IMR-90 (cell line): Measurements from ENCODE around the gene BAMBI. TPM values are rescaled to one million over a fixed set of nuclear protein-coding genes. Genes with fewer than 3 reads are reported as not detected.

ENCODE experiments used
- ATAC-seq: fragments of 200-7000 bp; cut with Tn5 transposase; 2 replicates; pipeline ENCODE4 v1.9.1; 2020; ENCODE audit warnings: low read depth, mild to moderate bottlenecking, moderate library complexity
- BruUV-seq: library from RNA; stranded (reverse); fragments of 400-500 nt; replicated peaks from 2 replicates; lab custom pipeline; 2021; lab: Mats Ljungman, UMichigan
- CTCF ChIA-PET: fragments of 300-600 bp; formaldehyde crosslinking; extraction: SDS; loops from one replicate; lab custom pipeline; 2021; ENCODE audit warnings: antibody characterized with exemption; lab: Yijun Ruan, JAX
- POLR2A ChIA-PET: fragments of 300-600 bp; sonication (Branson Sonifier 250); formaldehyde crosslinking; loops from one replicate; lab custom pipeline; 2022; ENCODE audit warnings: antibody characterized with exemption; ENCODE audit not compliant: unreplicated experiment; lab: Charles Lee
- DNase-seq: peaks from one replicate; pipeline ENCODE4 v3.0.0; 2013
- H2AFZ ChIP-seq: replicated peaks from 2 replicates; pipeline ENCODE3; 2013; ENCODE audit warnings: low read length, mild to moderate bottlenecking; ENCODE audit not compliant: poor library complexity
- H2AK5ac ChIP-seq: 2 replicates; pipeline ENCODE4 v1.6.1; 2013; ENCODE audit warnings: low read depth, low read length, inconsistent platforms
- H2AK9ac ChIP-seq: replicated peaks from 2 replicates; pipeline ENCODE3; 2013; ENCODE audit warnings: mild to moderate bottlenecking, low read depth, low read length, moderate library complexity; ENCODE audit not compliant: poor library complexity
- H2BK120ac ChIP-seq: 2 replicates; pipeline ENCODE4 v1.6.1; 2013; ENCODE audit warnings: low read depth, low read length, inconsistent platforms
- H2BK15ac ChIP-seq: 3 replicates; pipeline ENCODE4 v1.6.1; 2013; ENCODE audit warnings: low read depth, low read length, inconsistent platforms
- H2BK20ac ChIP-seq: 2 replicates; pipeline ENCODE4 v1.6.1; 2013; ENCODE audit warnings: low read depth, mild to moderate bottlenecking, inconsistent platforms, low read length, moderate library complexity
- H2BK5ac ChIP-seq: 2 replicates; pipeline ENCODE4 v1.6.1; 2013; ENCODE audit warnings: mild to moderate bottlenecking, low read depth, low read length, inconsistent platforms; ENCODE audit not compliant: poor library complexity, severe bottlenecking
- H3K14ac ChIP-seq: replicated peaks from 2 replicates; pipeline ENCODE4 v1.6.1; 2013; ENCODE audit warnings: low read depth, low read length, inconsistent platforms
- H3K18ac ChIP-seq: 2 replicates; pipeline ENCODE4 v1.6.1; 2013; ENCODE audit warnings: low read depth, low read length, control low read depth
- H3K23ac ChIP-seq: 2 replicates; pipeline ENCODE4 v1.6.1; 2013; ENCODE audit warnings: low read depth, low read length, inconsistent platforms
- H3K27ac ChIP-seq: 2 replicates; pipeline ENCODE4 v1.5.1; 2013; ENCODE audit warnings: mild to moderate bottlenecking, control low read depth, low read length; ENCODE audit not compliant: insufficient read depth
- H3K27me3 ChIP-seq: 2 replicates; pipeline ENCODE4 v1.6.1; 2013; ENCODE audit warnings: low read length; ENCODE audit not compliant: control insufficient read depth, insufficient read depth
- H3K36me3 ChIP-seq: 2 replicates; pipeline ENCODE4 v1.6.1; 2013; ENCODE audit warnings: low read length, mixed read lengths; ENCODE audit not compliant: control insufficient read depth, insufficient read depth
- H3K4ac ChIP-seq: 2 replicates; pipeline ENCODE4 v1.6.1; 2013; ENCODE audit warnings: low read depth, low read length, inconsistent platforms
- H3K4me1 ChIP-seq: 2 replicates; pipeline ENCODE4 v1.6.1; 2013; ENCODE audit warnings: low read length, mixed read lengths; ENCODE audit not compliant: control insufficient read depth, insufficient read depth
- H3K4me2 ChIP-seq: 2 replicates; pipeline ENCODE4 v1.6.1; 2013; ENCODE audit warnings: low read depth, mild to moderate bottlenecking, control low read depth, low read length, moderate library complexity
- H3K4me3 ChIP-seq: 2 replicates; pipeline ENCODE4 v1.5.1; 2013; ENCODE audit warnings: low read depth, mild to moderate bottlenecking, control low read depth, low read length, moderate library complexity; ENCODE audit not compliant: insufficient read depth
- H3K56ac ChIP-seq: 2 replicates; pipeline ENCODE4 v1.6.1; 2013; ENCODE audit warnings: low read length, inconsistent platforms; ENCODE audit not compliant: insufficient read depth; ENCODE audit errors: extremely low read depth
- H3K79me1 ChIP-seq, 2 experiments: 2 replicates each; pipeline ENCODE4 v1.6.1; 2013; ENCODE audit warnings: low read length in 2 of 2, inconsistent platforms in 1 of 2, low read depth in 1 of 2
- H3K9ac ChIP-seq: 2 replicates; pipeline ENCODE4 v1.6.1; 2013; ENCODE audit warnings: low read depth, low read length, control low read depth
- H3K9me1 ChIP-seq: 2 replicates; pipeline ENCODE4 v1.6.1; 2013; ENCODE audit warnings: low read length, inconsistent platforms; ENCODE audit not compliant: insufficient read depth
- H3K9me3 ChIP-seq: 2 replicates; pipeline ENCODE4 v1.6.1; 2013; ENCODE audit warnings: low read length; ENCODE audit not compliant: control insufficient read depth, insufficient read depth
- H4K20me1 ChIP-seq: 2 replicates; pipeline ENCODE4 v1.6.1; 2013; ENCODE audit warnings: low read length, inconsistent platforms; ENCODE audit not compliant: insufficient read depth
- H4K5ac ChIP-seq: 2 replicates; pipeline ENCODE4 v1.6.1; 2013; ENCODE audit warnings: mild to moderate bottlenecking, low read depth, low read length, control low read depth
- H4K8ac ChIP-seq, 2 experiments: 2 replicates each; pipeline ENCODE4 v1.6.1; 2013; ENCODE audit warnings: low read depth in 2 of 2, low read length in 2 of 2, control low read depth in 1 of 2, inconsistent platforms in 1 of 2
- H4K91ac ChIP-seq: 2 replicates; pipeline ENCODE4 v1.6.1; 2013; ENCODE audit warnings: low read depth, low read length, inconsistent platforms; ENCODE audit not compliant: insufficient read depth
- BHLHE40 ChIP-seq: fragments of 150-350 bp; IDR thresholded peaks from 2 replicates; pipeline ENCODE4 v1.6.1; 2016; ENCODE audit warnings: mild to moderate bottlenecking, low read depth, low read length
- CHD1 ChIP-seq: IDR thresholded peaks from 2 replicates; pipeline ENCODE4 v1.6.1; 2012; ENCODE audit warnings: low read depth, low read length, improper control_type of control experiment
- RFX5 ChIP-seq: IDR thresholded peaks from 2 replicates; pipeline ENCODE4 v1.8.0; 2012; ENCODE audit warnings: low read depth, mild to moderate bottlenecking, low read length, moderate library complexity
- WGBS, 2 experiments: methylation state at CpG; one replicate each; pipeline versions ENCODE4 v1.1.5 to v1.1.7; 2013; ENCODE audit warnings: missing lambda C conversion rate in 2 of 2; ENCODE audit not compliant: insufficient read length in 1 of 2; ENCODE audit errors: extremely low coverage in 2 of 2; 5-methylcytosine and 5-hydroxymethylcytosine counted together
- dilution Hi-C: fragments of 300-500 bp; cut with HindIII; formaldehyde crosslinking; loops from one replicate; pipeline ENCODE4 v1.14.3; 2018; ENCODE audit warnings: low sequenced_read_pairs; ENCODE audit not compliant: unreplicated experiment
- in situ Hi-C: fragments of 300-500 bp; cut with MboI; formaldehyde crosslinking; loops from 3 replicates; pipeline ENCODE4 v1.14.3; 2019; ENCODE audit warnings: low sequenced_read_pairs, inconsistent platforms, mixed read lengths
- intact Hi-C: fragments of 100-400 bp; cut with micrococcal nuclease; formaldehyde crosslinking; loops from 2 replicates; pipeline ENCODE4 v1.10.0; 2022
- polyA plus RNA-seq, 3 experiments: library from polyadenylated mRNA; depleted of rRNA; stranded (reverse); fragments of >200 nt; gene quantifications; 2 replicates each; pipeline ENCODE4 v1.2.3, GENCODE V29; 2012; ENCODE audit warnings: low replicate concordance in 1 of 3
- total RNA-seq: library from RNA; depleted of rRNA; stranded (reverse); fragments of >200 nt; gene quantifications from 2 replicates; pipeline ENCODE4 v1.2.3, GENCODE V29; 2012

Gene BAMBI
- total and polyA plus RNA-seq, 2 of the 4 experiments (the other 2 are of a cell fraction), result 14.4 to 19.4 TPM

- POLR2A ChIA-PET, result interaction anchor here (0.5 kb wide), 1 partner anchor 1428 kb away, joined by 25 read pairs; no protein-coding TSS in a partner anchor
- no TSS peak for BruUV-seq
Observed at GRCh38 chr10:28640551-28640950, 36.8 kb upstream of the BAMBI start.

More at GRCh38 chr10:28640551-28640950, 36.8 kb upstream of the BAMBI start:
- Histone ChIP-seq H4K5ac (no peak overlapping the region), H2AK5ac (no peak overlapping the region), H3K4me1 (no peaks in the 10 kb centered on the region), H2BK15ac (no peak overlapping the region), H3K4ac (no peak overlapping the region), H3K4me2 (no peak overlapping the region), H2BK5ac (no peak overlapping the region), H3K23ac (no peak overlapping the region), H3K27me3 (peaks cover 18% of the 10 kb centered on the region), H2AFZ (no peak overlapping the region), H3K9me3 (no peaks in the 10 kb centered on the region), H2BK120ac (no peak overlapping the region), H2BK20ac (no peak overlapping the region), H4K8ac (no peak overlapping the region), H4K20me1 (no peaks in the 10 kb centered on the region), H3K56ac (no peak overlapping the region), H3K14ac (no peak overlapping the region), H3K9ac (no peak overlapping the region), H3K36me3 (no peaks in the 10 kb centered on the region), H3K18ac (no peak overlapping the region), H3K9me1 (no peaks in the 10 kb centered on the region), H3K79me1 (no peaks in the 10 kb centered on the region), H3K4me3 (no peak overlapping the region), H4K91ac (no peak overlapping the region), H2AK9ac (no peak overlapping the region), H3K27ac (no peak overlapping the region)
- dilution Hi-C loops, result no loop called here
- WGBS, 2 experiments, result 20% methylated on average over 1 of the region's 2 CpGs; no CpG with 5 or more reads in 1 of the 2 experiments
- no peak for TF ChIP-seq RFX5
- no peak for TF ChIP-seq CHD1
- no peak for TF ChIP-seq BHLHE40
- DNase-seq (no peak), ATAC-seq (no peak)
- in situ Hi-C loops, result no loop called here
- intact Hi-C loops, result no loop called here
- CTCF ChIA-PET, result no interaction called here
